Esophagus muscularis mucosa (tissue), 4 donors: ENCODE results near the gene PTPRN2.

Experiments used
- CTCF ChIP-seq, 3 experiments: fragments of 200-600 bp in 2 of 3; fragments of 450-650 bp in 1 of 3; sonication (generic) in 2 of 3; IDR thresholded peaks; one replicate each; pipeline ENCODE4 v1.5.1; 2017 to 2019; ENCODE audit warnings: antibody characterized with exemption in 3 of 3, mild to moderate bottlenecking in 2 of 3, moderate library complexity in 1 of 3
- EP300 ChIP-seq: sonication (generic); formaldehyde crosslinking; IDR thresholded peaks from one replicate; pipeline ENCODE4 v1.6.1; 2017; ENCODE audit warnings: antibody characterized with exemption
- POLR2A ChIP-seq: fragments of 450-650 bp; IDR thresholded peaks from one replicate; pipeline ENCODE4 v1.6.1; 2017; ENCODE audit warnings: antibody characterized with exemption, moderate library complexity, mild to moderate bottlenecking, low read depth
- POLR2AphosphoS5 ChIP-seq, 2 donors: sonication (generic); formaldehyde crosslinking; IDR thresholded peaks; one replicate each; pipeline ENCODE4 v1.6.1; 2017; ENCODE audit warnings: antibody characterized with exemption in 2 of 2

GRCh38 chr7:157522189-157522588 is 1065.4 kb downstream of the PTPRN2 start:
- no peak for TF ChIP-seq CTCF (IDR thresholded peaks at IDR 0.05)
- no peak for TF ChIP-seq POLR2AphosphoS5 (IDR thresholded peaks at IDR 0.05)
- no peak for TF ChIP-seq POLR2A
- TF ChIP-seq EP300 = no peak
